A549 (cell line): ENCODE data around the gene MAGI1. TPM values are rescaled to one million over a fixed set of nuclear protein-coding genes. Genes with fewer than 3 reads are reported as not detected.

Source experiments
- ATAC-seq, 2 experiments: fragments of 200-7000 bp in 1 of 2; fragments of >200 bp in 1 of 2; cut with Nextera tagmentation in 1 of 2; cut with Tn5 transposase in 1 of 2; 3 replicates each; pipeline versions ENCODE4 v1.8.0 to v1.9.1; 2018 to 2020; ENCODE audit warnings: mild to moderate bottlenecking in 1 of 2, moderate library complexity in 1 of 2
- CTCF ChIA-PET: fragments of 300-600 bp; sonication (Branson Sonifier 250); formaldehyde crosslinking; extraction: SDS; loops from one replicate; lab custom pipeline; 2021; ENCODE audit warnings: antibody characterized with exemption, inconsistent platforms; lab: Yijun Ruan, JAX
- POLR2A ChIA-PET: fragments of 350-600 bp; formaldehyde crosslinking; extraction: SDS; loops from one replicate; lab custom pipeline; 2021; ENCODE audit warnings: antibody characterized with exemption, inconsistent platforms; lab: Yijun Ruan, JAX
- DNase-seq, 2 experiments: peaks; one replicate each; pipeline versions ENCODE4 v3.0.0 to v3.0.0-alpha.2; 2011 to 2016; ENCODE audit warnings: low read depth in 1 of 2, low spot score in 1 of 2
- FAIRE-seq: peaks from 2 replicates; lab custom pipeline; 2011; peaks lifted over from hg19 to GRCh38; lab: Jason Lieb, UNC
- H3K27ac ChIP-seq, 2 experiments: fragments of >200 bp; sonication (Bioruptor Twin); formaldehyde crosslinking; 3 replicates each; pipeline ENCODE4 v1.5.1; 2016 to 2017
- H3K4me1 ChIP-seq: fragments of >200 bp; sonication (Bioruptor Twin); formaldehyde crosslinking; 3 replicates; pipeline ENCODE4 v1.6.1; 2016
- H3K4me2 ChIP-seq: fragments of >200 bp; sonication (Bioruptor Twin); formaldehyde crosslinking; 3 replicates; pipeline ENCODE4 v1.6.1; 2016
- H3K4me3 ChIP-seq: fragments of >200 bp; sonication (Bioruptor Twin); formaldehyde crosslinking; 3 replicates; pipeline ENCODE4 v1.5.1; 2016
- H3K9me3 ChIP-seq: fragments of >200 bp; sonication (Bioruptor Twin); formaldehyde crosslinking; 3 replicates; pipeline ENCODE4 v1.6.1; 2016
- CBX8 ChIP-seq: fragments of 200-600 bp; sonication (generic); IDR thresholded peaks from 2 replicates; pipeline ENCODE4 v1.6.1; 2016
- CEBPB ChIP-seq, 2 experiments: fragments of >200 bp in 1 of 2; sonication (Bioruptor Twin) in 1 of 2; formaldehyde crosslinking in 1 of 2; IDR thresholded peaks; 2 replicates each; pipeline ENCODE4 v1.6.1; 2012 to 2016
- CHD2 ChIP-seq: fragments of 150-350 bp; IDR thresholded peaks from 2 replicates; pipeline ENCODE4 v1.6.1; 2014; ENCODE audit warnings: low read length; ENCODE audit not compliant: partially characterized antibody
- CHD4 ChIP-seq: fragments of 200-600 bp; sonication (generic); IDR thresholded peaks from 2 replicates; pipeline ENCODE4 v1.6.1; 2016; ENCODE audit warnings: antibody characterized with exemption, mild to moderate bottlenecking, borderline replicate concordance
- CTCF ChIP-seq: fragments of >200 bp; sonication (Bioruptor Twin); formaldehyde crosslinking; IDR thresholded peaks from 3 replicates; pipeline ENCODE4 v1.5.1; 2016
- EHF ChIP-seq: fragments of 250-450 bp; sonication (Bioruptor Pico); IDR thresholded peaks from 2 replicates; pipeline ENCODE4 v1.5.0; 2020; ENCODE audit warnings: mild to moderate bottlenecking
- ESRRA ChIP-seq: fragments of 150-350 bp; IDR thresholded peaks from 2 replicates; pipeline ENCODE4 v1.6.1; 2014; ENCODE audit warnings: mild to moderate bottlenecking, low read length, borderline replicate concordance
- FOSL2 ChIP-seq, 2 experiments: fragments of 450-650 bp in 1 of 2; fragments of >200 bp in 1 of 2; sonication (Bioruptor Twin) in 1 of 2; formaldehyde crosslinking; IDR thresholded peaks; 2 replicates each; pipeline versions ENCODE4 v1.5.0 to v1.6.1; 2016 to 2020; ENCODE audit warnings: mild to moderate bottlenecking in 1 of 2, moderate library complexity in 1 of 2
- GATA3 ChIP-seq: IDR thresholded peaks from 2 replicates; pipeline ENCODE4 v1.6.1; 2012; ENCODE audit warnings: borderline replicate concordance
- HMGXB4 ChIP-seq: fragments of 250-450 bp; sonication (Bioruptor Pico); IDR thresholded peaks from 2 replicates; pipeline ENCODE4 v1.5.0; 2021; ENCODE audit warnings: mild to moderate bottlenecking, moderate library complexity, borderline replicate concordance
- HOXA7 ChIP-seq: fragments of 250-450 bp; sonication (Bioruptor Pico); IDR thresholded peaks from 2 replicates; pipeline ENCODE4 v1.5.0; 2020; ENCODE audit warnings: mild to moderate bottlenecking, moderate library complexity
- KDM5A ChIP-seq: fragments of 200-600 bp; sonication (generic); IDR thresholded peaks from 2 replicates; pipeline ENCODE4 v1.6.1; 2016; ENCODE audit warnings: antibody characterized with exemption, mild to moderate bottlenecking
- MYC ChIP-seq: IDR thresholded peaks from 2 replicates; pipeline ENCODE4 v1.6.1; 2012; ENCODE audit warnings: mild to moderate bottlenecking, inconsistent platforms, low read length, improper control_type of control experiment, borderline replicate concordance
- NFE2L2 ChIP-seq: fragments of 150-350 bp; conservative IDR thresholded peaks from 2 replicates; pipeline ENCODE4 v1.6.1; 2014; ENCODE audit warnings: low read length
- NPAS2 ChIP-seq: fragments of 250-450 bp; sonication (Bioruptor Pico); IDR thresholded peaks from 2 replicates; pipeline ENCODE4 v1.8.0; 2022; ENCODE audit warnings: mild to moderate bottlenecking, moderate library complexity, borderline replicate concordance
- PHF8 ChIP-seq: fragments of 200-600 bp; sonication (generic); IDR thresholded peaks from 2 replicates; pipeline ENCODE4 v1.6.1; 2016; ENCODE audit warnings: low read depth, mild to moderate bottlenecking, antibody characterized with exemption, moderate library complexity, borderline replicate concordance
- RARB ChIP-seq: fragments of 250-450 bp; sonication (Bioruptor Pico); IDR thresholded peaks from 2 replicates; pipeline ENCODE4 v1.8.0; 2021; ENCODE audit warnings: mild to moderate bottlenecking, moderate library complexity
- RCOR1 ChIP-seq: fragments of 150-350 bp; IDR thresholded peaks from 2 replicates; pipeline ENCODE4 v1.6.1; 2014; ENCODE audit warnings: antibody characterized with exemption, low read length, low read depth
- RNF2 ChIP-seq: fragments of 200-600 bp; sonication (generic); IDR thresholded peaks from 2 replicates; pipeline ENCODE4 v1.6.1; 2016; ENCODE audit warnings: low read depth, mild to moderate bottlenecking, antibody characterized with exemption, moderate library complexity, borderline replicate concordance
- SMC3 ChIP-seq: fragments of >200 bp; sonication (Bioruptor Twin); formaldehyde crosslinking; IDR thresholded peaks from 3 replicates; pipeline ENCODE4 v1.6.1; 2018; ENCODE audit warnings: inconsistent platforms
- SREBF2 ChIP-seq: fragments of 450-650 bp; IDR thresholded peaks from 2 replicates; pipeline ENCODE4 v1.6.1; 2014; ENCODE audit warnings: mild to moderate bottlenecking, moderate library complexity
- TFCP2L1 ChIP-seq: fragments of 250-450 bp; sonication (Bioruptor Pico); IDR thresholded peaks from 2 replicates; pipeline ENCODE4 v1.5.0; 2021; ENCODE audit warnings: mild to moderate bottlenecking
- ZSCAN20 ChIP-seq: fragments of 250-450 bp; sonication (Bioruptor Pico); IDR thresholded peaks from 2 replicates; pipeline ENCODE4 v1.8.0; 2022; ENCODE audit warnings: mild to moderate bottlenecking, moderate library complexity
- WGBS: methylation state at CpG from one replicate; pipeline ENCODE4 v1.1.6; 2017; ENCODE audit errors: missing lambda C conversion rate; 5-methylcytosine and 5-hydroxymethylcytosine counted together
- polyA plus RNA-seq, 4 experiments: library from polyadenylated mRNA; depleted of rRNA in 3 of 4; stranded (reverse); fragments of >200 nt; fragmentation: RNase III in 1 of 4; extraction: RNeasy Plus Mini Kit Qiagen cat#74134 plus additional on column Dnase treatment in 1 of 4; gene quantifications; 2 replicates in 3 of 4; 3 replicates in 1 of 4; pipeline ENCODE4 v1.2.3, GENCODE V29; 2011 to 2017

Gene MAGI1
- polyA plus RNA-seq, 2 of the 4 experiments (the other 2 are of a cell fraction), result 4.7 to 6.6 TPM

- ChIA-PET CTCF (no interaction called here), POLR2A (interaction anchor here (0.6 kb wide), 1 partner anchor 305 kb away, joined by 5 read pairs; no protein-coding TSS in a partner anchor)
- FAIRE-seq (no peak), ATAC-seq (no peak), DNase-seq (no peak)
- no peaks in the 10 kb centered on the region for H3K4me1 ChIP-seq
- 71% methylated on average over 8 of the region's 8 CpGs for WGBS
- no peaks in the 10 kb centered on the region for H3K9me3 ChIP-seq
- H3K4me3 ChIP-seq, result no peak overlapping the region
- H3K27ac ChIP-seq, result no peak overlapping the region
- H3K4me2 ChIP-seq, result no peak overlapping the region
- TF ChIP-seq ZSCAN20 (CRISPR knock-in tag) (no peak), CBX8 (no peak), CHD4 (no peak), GATA3 (no peak), RARB (no peak), SMC3 (no peak)
Observed at GRCh38 chr3:65814845-65815578, 223.7 kb downstream of the MAGI1 start.

- no peak overlapping the region for H3K4me3 ChIP-seq
- no peaks in the 10 kb centered on the region for H3K4me1 ChIP-seq
- FAIRE-seq, result no peak
- WGBS, result 93% methylated on average over 8 of the region's 8 CpGs
- ATAC-seq, result no peak
- no peaks in the 10 kb centered on the region for H3K9me3 ChIP-seq
- ChIA-PET CTCF (interaction anchor here (0.7 kb wide), 1 partner anchor 14 kb away, joined by 4 read pairs; no protein-coding TSS in a partner anchor), POLR2A (no interaction called here)
- TF ChIP-seq ESRRA (no peak), SREBF2 (no peak), RNF2 (no peak), HOXA7 (CRISPR knock-in tag) (no peak), EHF (no peak), CHD4 (no peak), PHF8 (no peak), NFE2L2 (no peak), CTCF (no peak), MYC (no peak), CEBPB (IDR thresholded peaks at IDR 0.05) (no peak), KDM5A (no peak), FOSL2 (IDR thresholded peaks at IDR 0.05) (no peak), FOSL2 (CRISPR knock-in tag; IDR thresholded peaks at IDR 0.05) (no peak), CBX8 (no peak), TFCP2L1 (CRISPR knock-in tag) (no peak), HMGXB4 (CRISPR knock-in tag) (no peak), CHD2 (no peak), NPAS2 (no peak), RCOR1 (no peak), RARB (no peak)
- DNase-seq, result no peak
- no peak overlapping the region for H3K27ac ChIP-seq
- H3K4me2 ChIP-seq, result no peak overlapping the region
Observed at GRCh38 chr3:65811892-65812291, 226.8 kb downstream of the MAGI1 start.
